Lower leg skin (tissue), 4 donors: ENCODE measurements around the gene PPP1R12C. TPM values are rescaled to one million over a fixed set of nuclear protein-coding genes. Genes with fewer than 3 reads are reported as not detected.

Experiments
- DNase-seq, 2 donors: peaks; one replicate each; pipeline ENCODE4 v3.0.0-alpha.2; 2019; ENCODE audit warnings: low spot score in 2 of 2
- H3K4me3 ChIP-seq: fragments of 200-600 bp; sonication (generic); 2 replicates; pipeline ENCODE4 v1.5.1; 2017; ENCODE audit warnings: mild to moderate bottlenecking, low read depth; ENCODE audit not compliant: poor library complexity, severe bottlenecking
- CTCF ChIP-seq, 3 donors: fragments of 450-650 bp; IDR thresholded peaks; one replicate each; pipeline ENCODE4 v1.5.1; 2016; ENCODE audit warnings: antibody characterized with exemption in 3 of 3, mild to moderate bottlenecking in 3 of 3, moderate library complexity in 2 of 3
- POLR2A ChIP-seq, 2 donors: fragments of 450-650 bp; IDR thresholded peaks; one replicate each; pipeline ENCODE4 v1.6.1; 2016 to 2017; ENCODE audit warnings: antibody characterized with exemption in 2 of 2, mild to moderate bottlenecking in 1 of 2, moderate library complexity in 1 of 2
- WGBS, 2 donors: methylation state at CpG; one replicate each; pipeline ENCODE4 v1.1.5; 2018; 5-methylcytosine and 5-hydroxymethylcytosine counted together
- intact Hi-C: fragments of 100-400 bp; cut with DNase I; formaldehyde crosslinking; loops from one replicate; pipeline ENCODE4 v1.15.0; 2023; ENCODE audit warnings: low total_unique reads
- total RNA-seq, 4 donors: library from RNA; depleted of rRNA; stranded (reverse); fragments of >200 nt; gene quantifications; one replicate each; pipeline ENCODE4 v1.1.0, GENCODE V29; 2016

The PPP1R12C gene
- total RNA-seq, 4 donors from 2014 or later, result 55.5 to 103 (median 79.4) TPM

GRCh38 chr19:55160128-55160985 is 42.9 kb upstream of the PPP1R12C start:
- H3K4me3 ChIP-seq, result no peak overlapping the region
- intact Hi-C loops, result no loop called here
- peak in 1 of 3 donors; percentile 39 for TF ChIP-seq CTCF (IDR thresholded peaks at IDR 0.05)
- TF ChIP-seq POLR2A (IDR thresholded peaks at IDR 0.05), result no peak
- 4 to 6% methylated on average over 27 to 31 of the region's 33 CpGs for WGBS, 2 donors
- DNase-seq, result peak; percentile 75 to 96

GRCh38 chr19:55158848-55159749 is 41.7 kb upstream of the PPP1R12C start:
- intact Hi-C loops, result no loop called here
- no peak for TF ChIP-seq POLR2A (IDR thresholded peaks at IDR 0.05)
- no peak for TF ChIP-seq CTCF (IDR thresholded peaks at IDR 0.05)
- 42 to 47% methylated on average over 15 of the region's 18 CpGs for WGBS, 2 donors
- DNase-seq, result no peak
- H3K4me3 ChIP-seq, result no peak overlapping the region

- TF ChIP-seq CTCF (IDR thresholded peaks at IDR 0.05) (no peak), POLR2A (IDR thresholded peaks at IDR 0.05) (no peak)
- intact Hi-C loops, result no loop called here
Observed at GRCh38 chr19:55158423-55158822, 41.0 kb upstream of the PPP1R12C start.

GRCh38 chr19:55157064-55157908 is 39.8 kb upstream of the PPP1R12C start, which contains the start of gene TNNI3:
TSS of gene TNNI3 (minus strand) at chr19:55157732. CDS start at chr19:55157589, 143 bp downstream.
- no peak for DNase-seq
- no peak within 1 kb of the TSS for H3K4me3 ChIP-seq
- WGBS, 2 donors, result 49 to 51% methylated on average over 32 to 33 of the region's 39 CpGs
- intact Hi-C loops, result no loop called here
- TF ChIP-seq POLR2A (IDR thresholded peaks at IDR 0.05) (no peak), CTCF (IDR thresholded peaks at IDR 0.05) (no peak)

More at GRCh38 chr19:55158423-55158822, 41.0 kb upstream of the PPP1R12C start:
- no peak overlapping the region for H3K4me3 ChIP-seq
- no peak for DNase-seq
- 67 to 81% methylated on average over 4 of the region's 4 CpGs for WGBS, 2 donors
